Measurements from ENCODE around the gene KCTD4.
"Not testable (repeated sequence)": the region's sequence is repeated elsewhere in the genome, so short reads cannot be mapped to it uniquely, and the experiment has no call there.

Gene KCTD4

GRCh38 chr13:45200701-45201232 lies at the start of gene KCTD4:
KCTD4 (minus strand) TSS chr13:45201045; CDS start chr13:45194567, 6,478 bp downstream.
- TF ChIP-seq, protein P1, sequence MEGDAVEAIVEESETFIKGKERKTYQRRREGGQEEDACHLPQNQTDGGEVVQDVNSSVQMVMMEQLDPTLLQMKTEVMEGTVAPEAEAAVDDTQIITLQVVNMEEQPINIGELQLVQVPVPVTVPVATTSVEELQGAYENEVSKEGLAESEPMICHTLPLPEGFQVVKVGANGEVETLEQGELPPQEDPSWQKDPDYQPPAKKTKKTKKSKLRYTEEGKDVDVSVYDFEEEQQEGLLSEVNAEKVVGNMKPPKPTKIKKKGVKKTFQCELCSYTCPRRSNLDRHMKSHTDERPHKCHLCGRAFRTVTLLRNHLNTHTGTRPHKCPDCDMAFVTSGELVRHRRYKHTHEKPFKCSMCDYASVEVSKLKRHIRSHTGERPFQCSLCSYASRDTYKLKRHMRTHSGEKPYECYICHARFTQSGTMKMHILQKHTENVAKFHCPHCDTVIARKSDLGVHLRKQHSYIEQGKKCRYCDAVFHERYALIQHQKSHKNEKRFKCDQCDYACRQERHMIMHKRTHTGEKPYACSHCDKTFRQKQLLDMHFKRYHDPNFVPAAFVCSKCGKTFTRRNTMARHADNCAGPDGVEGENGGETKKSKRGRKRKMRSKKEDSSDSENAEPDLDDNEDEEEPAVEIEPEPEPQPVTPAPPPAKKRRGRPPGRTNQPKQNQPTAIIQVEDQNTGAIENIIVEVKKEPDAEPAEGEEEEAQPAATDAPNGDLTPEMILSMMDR (conservative IDR thresholded peaks at IDR 0.05; ENCODE audit: low read depth, low read length), result no peak
- peak; percentile 37 for DNase-seq (ENCODE audit: low read depth)
- H3K4me3 ChIP-seq (ENCODE audit: low read depth, low read length), result no peak within 1 kb of the TSS

GRCh38 chr13:45249662-45250061 lies 48.8 kb upstream of the KCTD4 start:
- TF ChIP-seq, protein P1 (conservative IDR thresholded peaks at IDR 0.05; ENCODE audit: low read depth, low read length), result no peak
- no peak overlapping the region for H3K4me3 ChIP-seq (ENCODE audit: low read depth, low read length)
- no peak for DNase-seq (ENCODE audit: low read depth)

DNA sequence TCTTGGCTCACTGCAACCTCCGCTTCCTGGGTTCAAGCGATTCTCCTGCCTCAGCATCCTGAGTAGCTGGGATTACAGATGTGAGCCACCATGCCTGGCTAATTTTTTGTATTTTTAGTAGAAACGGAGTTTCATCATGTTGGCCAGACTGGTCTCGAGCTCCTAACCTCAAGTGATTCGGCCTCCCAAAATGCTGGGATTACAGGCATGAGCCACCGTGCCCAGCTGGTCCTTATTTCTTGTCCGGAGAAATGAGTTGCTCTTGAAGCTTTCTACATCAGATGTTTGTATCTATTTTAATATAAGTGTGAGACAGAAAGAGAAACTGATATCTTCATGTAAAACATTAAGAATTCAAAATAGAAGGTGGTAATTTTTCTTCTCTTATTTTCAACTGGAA lies 43.9 kb upstream of the KCTD4 start:
- DNase-seq (ENCODE audit: low read depth), result not testable (repeated sequence)

DNA sequence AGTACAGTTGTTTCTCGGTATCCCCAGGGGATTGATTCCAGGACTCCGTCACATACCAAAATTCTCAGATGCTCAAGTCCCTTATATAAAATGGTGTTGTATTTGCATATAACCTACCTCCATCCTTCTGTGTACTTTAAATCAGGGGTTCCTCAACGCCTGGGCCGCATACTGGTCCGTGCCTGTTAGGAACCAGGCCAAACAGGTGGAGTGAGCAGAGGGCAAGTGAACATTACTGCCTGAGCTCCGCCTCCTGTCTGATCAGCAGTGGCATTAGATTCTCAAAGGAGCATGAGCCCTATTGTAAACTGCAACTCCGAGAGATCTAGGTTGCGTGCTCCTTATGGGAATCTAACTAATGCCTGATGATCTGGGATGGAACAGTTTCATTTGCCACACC lies 42.2 kb upstream of the KCTD4 start:
- TF ChIP-seq, protein P1 (conservative IDR thresholded peaks at IDR 0.05; ENCODE audit: low read depth, low read length), result no peak

More for the DNA sequence above, 43.9 kb upstream of the KCTD4 start:
- not testable (repeated sequence) for H3K4me3 ChIP-seq (ENCODE audit: low read depth, low read length)

GRCh38 chr13:45242524-45242923 lies 41.7 kb upstream of the KCTD4 start:
- no peak overlapping the region for H3K4me3 ChIP-seq (ENCODE audit: low read depth, low read length)
- DNase-seq (ENCODE audit: low read depth), result no peak
- TF ChIP-seq, protein P1 (conservative IDR thresholded peaks at IDR 0.05; ENCODE audit: low read depth, low read length), result no peak

More for the DNA sequence above, 42.2 kb upstream of the KCTD4 start:
- no peak for DNase-seq (ENCODE audit: low read depth)
- H3K4me3 ChIP-seq (ENCODE audit: low read depth, low read length), result no peak overlapping the region

GRCh38 chr13:45242070-45242469 lies 41.2 kb upstream of the KCTD4 start:
- DNase-seq (ENCODE audit: low read depth), result peak; percentile 73
- H3K4me3 ChIP-seq (ENCODE audit: low read depth, low read length), result no peak overlapping the region
- TF ChIP-seq, protein P1 (conservative IDR thresholded peaks at IDR 0.05; ENCODE audit: low read depth, low read length), result no peak

GRCh38 chr13:45240143-45240542 lies 39.3 kb upstream of the KCTD4 start:
- peak; percentile 31 for DNase-seq (ENCODE audit: low read depth)
- no peak overlapping the region for H3K4me3 ChIP-seq (ENCODE audit: low read depth, low read length)
- TF ChIP-seq, protein P1 (conservative IDR thresholded peaks at IDR 0.05; ENCODE audit: low read depth, low read length), result no peak

Data from choroid plexus epithelial cell (primary cell).